Eye (tissue), 1 donor: ENCODE data around the gene HRK.

Source experiments
- DNase-seq: peaks from one replicate; pipeline ENCODE4 v3.0.0-alpha.2; 2015

HRK gene

GRCh38 chr12:116881325-116881876 is at the start of gene HRK:
HRK (minus strand) TSS chr12:116881441; CDS start chr12:116881307, 134 bp downstream.
- peak; percentile 60 for DNase-seq

- no peak for DNase-seq
Observed at GRCh38 chr12:116929885-116930284, 48.6 kb upstream of the HRK start.

GRCh38 chr12:116928504-116928903 is 47.3 kb upstream of the HRK start:
- DNase-seq: no peak

DNA sequence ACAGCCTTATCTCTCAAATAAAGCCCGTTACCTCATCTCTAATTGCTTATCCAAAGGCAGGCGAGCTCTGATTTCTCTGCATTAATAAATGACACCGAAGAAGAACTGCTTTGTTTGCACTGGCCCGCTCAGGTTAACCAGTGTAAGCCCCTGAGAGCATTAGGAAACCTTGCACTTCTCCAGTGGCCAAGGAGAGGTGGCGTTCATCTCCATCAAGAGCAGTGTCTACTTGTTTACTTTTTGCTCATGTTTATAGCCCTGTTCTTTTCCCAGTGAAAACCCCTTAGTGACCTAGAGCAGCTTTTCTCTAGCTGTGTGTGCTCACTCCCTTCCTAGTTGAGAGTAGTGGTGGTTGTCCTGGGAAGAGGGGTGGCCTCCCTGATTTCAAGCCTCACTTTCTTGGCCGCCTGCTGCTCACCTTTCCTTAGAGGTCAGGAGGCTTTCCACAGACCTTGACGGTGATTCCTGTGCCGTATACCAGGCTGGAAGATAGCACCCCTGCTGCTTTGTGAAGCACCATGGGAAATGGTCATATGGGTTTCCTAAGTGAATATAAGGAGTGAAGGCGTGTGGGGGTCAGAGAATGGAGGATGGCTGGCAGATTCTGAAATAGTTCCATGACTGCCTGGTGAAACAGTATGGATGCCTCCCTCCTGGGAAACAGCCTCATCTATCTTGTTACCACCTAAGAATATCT is 46.2 kb upstream of the HRK start:
- DNase-seq: no peak

- DNase-seq: peak; percentile 9
Observed at GRCh38 chr12:116926283-116927243, 45.3 kb upstream of the HRK start.

GRCh38 chr12:116924558-116925453 is 43.6 kb upstream of the HRK start:
- no peak for DNase-seq

GRCh38 chr12:116922194-116922897 is 41.1 kb upstream of the HRK start:
- DNase-seq: peak; percentile 48

DNA sequence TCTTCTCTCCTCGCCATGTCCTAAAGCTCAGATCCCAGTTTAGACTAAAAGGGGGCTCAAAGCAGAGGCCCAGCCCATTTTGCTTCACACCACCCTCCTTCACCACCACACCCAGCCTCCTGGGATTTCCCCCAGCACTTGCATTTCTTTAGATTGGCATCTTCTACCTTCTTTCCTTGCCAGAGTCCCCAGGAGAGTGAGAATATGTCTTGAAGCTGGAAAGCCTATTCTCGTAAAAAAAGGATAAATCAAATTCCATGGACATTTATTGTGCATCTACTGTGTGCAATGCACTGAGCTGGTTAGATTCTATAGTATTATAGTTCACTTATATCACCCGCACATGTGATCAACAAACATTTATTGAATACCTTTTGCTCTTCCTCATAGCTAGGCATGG is 39.7 kb upstream of the HRK start:
- no peak for DNase-seq

DNA sequence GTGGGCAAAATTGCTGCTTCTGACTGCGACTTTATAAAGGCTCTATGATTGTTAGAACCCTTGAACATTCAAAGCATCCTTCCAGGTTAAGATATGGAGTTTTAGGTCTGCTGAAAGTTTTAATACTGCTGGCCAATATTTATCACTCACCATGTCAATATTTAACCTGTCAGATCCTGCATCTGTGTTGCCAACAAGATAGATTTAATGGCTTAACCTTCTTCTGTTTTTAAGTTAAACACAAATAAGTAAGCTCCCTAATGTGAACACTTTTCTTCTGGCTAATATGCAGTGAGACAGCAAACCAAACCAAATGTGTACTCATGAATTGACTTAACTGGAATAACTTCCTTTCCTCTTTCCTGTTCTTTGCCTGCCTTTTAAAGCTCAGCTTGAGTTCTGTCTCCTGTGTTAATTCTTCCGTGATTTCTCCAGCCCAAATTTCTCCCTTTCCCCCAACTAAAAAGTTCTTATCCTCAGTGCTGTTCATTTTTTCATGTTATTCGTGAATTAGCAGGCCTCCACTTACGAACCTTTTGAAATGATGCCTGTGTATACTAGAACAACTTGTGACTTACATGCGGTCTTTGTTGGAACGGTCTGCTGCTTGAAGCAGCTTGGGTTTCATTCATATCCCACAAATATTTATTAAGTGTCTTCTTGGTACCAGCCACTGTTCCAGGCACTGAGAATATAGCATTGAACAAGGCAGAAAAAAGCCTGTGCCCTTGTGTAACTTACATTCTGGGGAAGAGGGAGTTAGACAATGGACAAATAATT is 38.7 kb upstream of the HRK start:
- no peak for DNase-seq

GRCh38 chr12:116919247-116919661 is 38.0 kb upstream of the HRK start:
- DNase-seq: no peak

- no peak for DNase-seq
Observed at GRCh38 chr12:116918464-116918863, 37.2 kb upstream of the HRK start.

GRCh38 chr12:116916714-116917114 is 35.5 kb upstream of the HRK start:
- DNase-seq: no peak

DNA sequence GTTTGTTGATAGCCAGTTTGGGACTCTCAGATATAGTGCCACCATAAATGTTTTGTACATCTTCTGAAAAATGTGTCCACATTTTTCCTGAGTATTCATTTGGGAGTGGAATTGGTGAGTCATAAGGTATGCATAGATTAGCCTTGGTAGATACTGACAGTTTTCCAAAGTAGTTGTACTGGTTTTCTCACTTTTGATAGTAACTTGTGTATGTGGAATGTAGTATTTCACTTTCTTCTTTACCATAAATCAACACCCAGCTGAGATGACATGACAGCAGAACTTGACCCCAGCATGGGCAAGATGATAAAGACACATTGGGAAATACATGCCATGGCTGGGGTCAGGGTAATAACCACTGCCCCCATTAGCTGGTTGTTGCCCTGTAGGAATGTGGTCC is 34.9 kb upstream of the HRK start:
- DNase-seq: no peak

GRCh38 chr12:116915326-116915725 is 34.1 kb upstream of the HRK start:
- no peak for DNase-seq

DNA sequence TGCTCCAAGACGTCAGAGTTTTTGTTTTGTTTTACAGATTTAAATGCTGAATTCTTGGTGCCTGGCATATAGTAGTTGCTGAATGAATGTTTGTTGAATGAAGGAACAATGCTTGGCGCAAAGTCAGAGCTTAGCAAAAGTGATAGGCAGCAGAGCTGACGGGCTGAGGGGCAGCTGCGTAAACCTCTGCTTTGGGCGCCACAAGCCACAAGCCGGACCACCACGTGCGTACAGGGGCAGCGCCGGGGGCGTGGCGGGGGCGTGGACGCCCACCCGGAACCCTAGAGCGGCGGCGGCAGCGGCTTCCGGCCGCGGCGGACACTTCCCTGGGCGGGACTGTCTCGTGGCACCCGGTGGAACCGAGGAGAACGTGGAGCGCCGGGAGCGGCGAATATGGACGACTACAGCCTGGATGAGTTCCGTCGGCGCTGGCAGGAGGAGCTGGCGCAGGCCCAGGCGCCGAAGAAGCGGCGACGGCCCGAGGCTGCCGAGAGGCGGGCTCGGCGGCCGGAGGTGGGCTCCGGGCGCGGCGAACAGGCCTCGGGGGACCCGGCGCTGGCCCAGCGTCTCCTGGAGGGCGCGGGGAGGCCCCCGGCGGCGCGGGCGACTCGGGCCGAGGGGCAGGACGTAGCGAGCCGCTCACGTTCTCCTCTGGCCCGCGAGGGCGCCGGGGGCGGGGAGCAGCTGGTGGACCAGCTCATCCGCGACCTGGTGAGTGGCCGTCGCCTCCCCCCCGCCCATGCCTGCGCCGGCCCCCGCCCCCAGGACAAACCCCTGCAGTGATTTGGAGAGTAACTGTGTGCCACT is 29.6 kb upstream of the HRK start, which contains the start of gene FBXW8:
TSS of gene FBXW8 (plus strand) at position 306 of the 807 bp plus-strand sequence. CDS start at position 394, 88 bp downstream.
- peak; percentile 89 for DNase-seq

GRCh38 chr12:116910280-116910644 is 29.0 kb upstream of the HRK start:
- DNase-seq: no peak

DNA sequence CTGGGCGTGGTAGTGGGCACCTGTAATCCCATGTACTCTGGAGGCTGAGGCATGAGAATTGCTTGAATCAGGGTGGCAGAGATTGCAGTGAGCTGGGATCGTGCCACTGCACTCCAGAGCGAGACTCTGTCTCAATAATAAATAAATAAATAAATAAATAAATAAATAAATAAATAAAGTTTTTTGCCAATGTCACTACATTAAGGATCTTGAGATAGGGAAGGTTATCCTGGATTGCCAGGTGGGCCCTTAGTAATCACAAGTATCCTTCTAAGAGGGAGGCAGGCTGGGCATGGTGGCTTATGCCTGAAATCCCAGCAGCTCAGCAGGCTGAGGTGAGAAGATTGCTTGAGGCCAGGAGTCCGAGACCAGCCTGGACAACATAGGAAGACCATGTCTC is 25.0 kb upstream of the HRK start:
- DNase-seq: no peak

- DNase-seq: no peak
Observed at GRCh38 chr12:116903818-116904217, 22.6 kb upstream of the HRK start.

DNA sequence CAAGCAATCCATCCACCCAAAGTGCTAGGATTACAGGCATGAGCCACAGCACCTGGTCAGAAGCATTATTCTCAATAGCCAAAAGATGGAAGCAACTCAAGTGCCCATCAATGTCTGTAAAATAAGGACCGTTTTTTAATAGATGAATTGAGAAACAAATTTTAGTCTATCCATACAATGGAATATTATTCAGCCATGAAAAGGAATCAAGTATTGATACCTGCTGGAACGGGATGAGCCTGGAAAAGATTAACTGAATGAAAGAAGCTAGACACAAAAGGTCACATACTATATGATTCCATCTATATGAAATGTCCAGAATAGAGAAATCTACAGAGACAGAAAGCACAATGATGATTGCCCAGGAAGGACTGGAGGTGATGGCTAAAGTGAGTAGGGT is 20.4 kb upstream of the HRK start:
- DNase-seq: no peak

DNA sequence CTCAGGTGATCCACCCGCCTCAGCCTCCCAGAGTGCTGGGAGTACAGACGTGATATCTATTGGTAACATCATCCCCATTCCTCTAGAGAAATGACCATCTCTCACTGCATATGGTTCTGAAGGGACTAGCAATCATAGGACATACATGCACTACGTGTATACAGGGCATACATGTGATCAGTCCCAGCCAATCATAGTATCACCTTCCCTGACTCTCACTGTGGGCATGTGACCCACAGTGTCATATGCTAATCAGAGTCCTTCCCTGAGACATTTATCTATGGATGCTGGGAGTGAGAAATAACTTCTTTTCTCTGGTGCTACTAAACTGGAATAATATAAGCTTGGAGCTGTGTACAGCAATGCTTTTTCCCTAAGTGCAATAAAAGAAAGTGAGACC is 17.4 kb upstream of the HRK start:
- no peak for DNase-seq
